A549 treated with Mapracorat at 1 μM for 4 hours (cell line): Measurements from ENCODE around the gene MTERF1. TPM values are rescaled to one million over a fixed set of nuclear protein-coding genes. Genes with fewer than 3 reads are reported as not detected.

Experiments
- total RNA-seq: library from RNA; stranded (reverse); fragments of 200-300 nt; extraction: Qiagen RNA extraction; gene quantifications from 5 replicates; pipeline ENCODE4 v1.2.3, GENCODE V29; 2022

Gene MTERF1
- total RNA-seq, result 10.3 to 12.2 TPM (median 11.8 TPM) in 5 replicates

GRCh38 chr7:91880413-91881241 lies at the start of gene MTERF1:
TSS of gene MTERF1 (minus strand) at chr7:91880702. CDS start at chr7:91880083, 619 bp downstream.

Other genes with a start within 250 kb of the MTERF1 start
- 12.5 to 18.9 TPM (median 14.5 TPM) in 5 replicates for gene AKAP9, start 60.2 kb upstream of the MTERF1 start, total RNA-seq